HepG2 (cell line): ENCODE measurements around the gene ZNF174. TPM values are rescaled to one million over a fixed set of nuclear protein-coding genes. Genes with fewer than 3 reads are reported as not detected.

Experiments
- JUNB ChIP-seq: sonication (generic); formaldehyde crosslinking; IDR thresholded peaks from 2 replicates; pipeline ENCODE4 v1.8.0; 2022; ENCODE audit warnings: missing genetic modification reagents, mild to moderate bottlenecking, borderline replicate concordance
- MAFF ChIP-seq: IDR thresholded peaks from 2 replicates; pipeline ENCODE4 v1.6.1; 2011; ENCODE audit warnings: low read depth, low read length, improper control_type of control experiment
- NBN ChIP-seq: fragments of 450-650 bp; conservative IDR thresholded peaks from 2 replicates; pipeline ENCODE4 v1.6.1; 2017
- NRL ChIP-seq: sonication (generic); formaldehyde crosslinking; IDR thresholded peaks from 2 replicates; pipeline ENCODE4 v1.5.0; 2020; ENCODE audit warnings: missing genetic modification reagents, mild to moderate bottlenecking, moderate library complexity, borderline replicate concordance
- SAP130 ChIP-seq: IDR thresholded peaks from 2 replicates; pipeline ENCODE4 v1.6.1; 2016; ENCODE audit warnings: low read depth
- SP140L ChIP-seq: sonication (generic); formaldehyde crosslinking; IDR thresholded peaks from 2 replicates; pipeline ENCODE4 v1.4.0; 2020; ENCODE audit warnings: missing genetic modification reagents, borderline replicate concordance
- SPEN ChIP-seq: sonication (generic); formaldehyde crosslinking; IDR thresholded peaks from 2 replicates; pipeline ENCODE4 v1.5.1; 2020; ENCODE audit warnings: low read depth, mild to moderate bottlenecking, missing genetic modification reagents
- ZNF382 ChIP-seq: sonication (generic); formaldehyde crosslinking; IDR thresholded peaks from 2 replicates; pipeline ENCODE4 v1.5.0; 2020; ENCODE audit warnings: missing genetic modification reagents, mild to moderate bottlenecking, borderline replicate concordance
- ZNF383 ChIP-seq: sonication (generic); formaldehyde crosslinking; IDR thresholded peaks from 2 replicates; pipeline ENCODE4 v1.4.0; 2020; ENCODE audit warnings: missing genetic modification reagents, mild to moderate bottlenecking, borderline replicate concordance
- ZNF446 ChIP-seq: sonication (generic); formaldehyde crosslinking; IDR thresholded peaks from 2 replicates; pipeline ENCODE4 v1.5.0; 2020; ENCODE audit warnings: mild to moderate bottlenecking, missing genetic modification reagents
- ZNF460 ChIP-seq: sonication (generic); formaldehyde crosslinking; IDR thresholded peaks from 2 replicates; pipeline ENCODE4 v1.5.1; 2020; ENCODE audit warnings: missing genetic modification reagents, mild to moderate bottlenecking, borderline replicate concordance
- polyA plus RNA-seq, 8 experiments: library from polyadenylated mRNA; depleted of rRNA in 3 of 8; stranded (reverse) in 7 of 8; unstranded in 1 of 8; fragments of >200 nt; fragmentation: Illumina TruSeq in 4 of 8; extraction: Trizol in 4 of 8; gene quantifications; 2 replicates each; pipeline versions ENCODE4 v1.2.1 to v1.2.3, GENCODE V29; 2011 to 2016; ENCODE audit warnings: low read depth in 4 of 8, missing spikeins in 1 of 8, mixed read lengths in 1 of 8; ENCODE audit not compliant: insufficient read depth in 1 of 8
- total RNA-seq, 5 experiments: library from RNA; depleted of rRNA; stranded (reverse); fragments of >200 nt; fragmentation: Illumina TruSeq; extraction: Trizol; gene quantifications; 2 replicates each; pipeline ENCODE4 v1.2.3, GENCODE V29; 2016; ENCODE audit warnings: low read depth in 1 of 5
- TF ChIP-seq, protein P1 (sequence below): sonication (generic); formaldehyde crosslinking; IDR thresholded peaks from 2 replicates; pipeline ENCODE4 v1.5.0; 2020; ENCODE audit warnings: mild to moderate bottlenecking, missing genetic modification reagents, moderate library complexity
- TF ChIP-seq, protein P2 (sequence below): sonication (generic); formaldehyde crosslinking; IDR thresholded peaks from 2 replicates; pipeline ENCODE4 v1.4.0; 2020; ENCODE audit warnings: mild to moderate bottlenecking, low read depth, missing genetic modification reagents
- TF ChIP-seq, protein P3 (sequence below): sonication (generic); formaldehyde crosslinking; IDR thresholded peaks from 2 replicates; pipeline ENCODE4 v1.5.1; 2020; ENCODE audit warnings: missing genetic modification reagents, mild to moderate bottlenecking, borderline replicate concordance
- TF ChIP-seq, protein P4 (sequence below): sonication (generic); formaldehyde crosslinking; IDR thresholded peaks from 2 replicates; pipeline ENCODE4 v1.5.0; 2020; ENCODE audit warnings: mild to moderate bottlenecking, missing genetic modification reagents
- TF ChIP-seq, protein P5 (sequence below): IDR thresholded peaks from 2 replicates; pipeline ENCODE4 v1.6.1; 2012; ENCODE audit warnings: inconsistent platforms
- TF ChIP-seq, protein P6 (sequence below): sonication (generic); formaldehyde crosslinking; IDR thresholded peaks from 2 replicates; pipeline ENCODE4 v1.4.0; 2020; ENCODE audit warnings: low read depth, missing genetic modification reagents

ZNF174 gene
- total and polyA plus RNA-seq, 2 of the 13 experiments (the other 11 are each of a cell fraction or from before 2014, with no cell fraction given): 8.3 to 10.6 TPM

DNA sequence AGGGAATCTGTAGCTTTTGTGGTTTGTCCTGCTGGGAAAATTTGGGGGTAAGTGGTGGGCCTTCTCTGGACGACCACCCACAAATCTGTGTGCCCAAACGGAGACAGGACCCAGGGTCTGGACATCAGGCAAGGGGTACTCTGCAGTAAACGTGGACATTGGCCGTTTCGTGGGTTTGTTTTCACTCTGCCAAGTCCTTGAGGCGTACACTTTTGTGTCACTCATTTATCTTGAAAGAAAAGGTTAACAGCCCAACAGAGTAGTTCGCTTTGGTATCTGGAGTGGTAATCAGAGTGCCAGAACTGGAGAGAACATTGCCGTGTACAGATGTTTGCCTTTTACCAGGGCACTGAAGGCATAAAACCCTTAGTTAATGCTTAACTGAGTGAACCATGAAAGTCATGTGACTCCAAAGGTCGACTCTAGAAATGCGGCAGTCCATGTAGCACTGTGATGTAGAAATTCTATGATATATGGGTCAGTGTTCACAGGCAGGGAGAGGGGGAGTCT is 57.9 kb downstream of the ZNF174 start (continued):
- TF ChIP-seq, protein P1, sequence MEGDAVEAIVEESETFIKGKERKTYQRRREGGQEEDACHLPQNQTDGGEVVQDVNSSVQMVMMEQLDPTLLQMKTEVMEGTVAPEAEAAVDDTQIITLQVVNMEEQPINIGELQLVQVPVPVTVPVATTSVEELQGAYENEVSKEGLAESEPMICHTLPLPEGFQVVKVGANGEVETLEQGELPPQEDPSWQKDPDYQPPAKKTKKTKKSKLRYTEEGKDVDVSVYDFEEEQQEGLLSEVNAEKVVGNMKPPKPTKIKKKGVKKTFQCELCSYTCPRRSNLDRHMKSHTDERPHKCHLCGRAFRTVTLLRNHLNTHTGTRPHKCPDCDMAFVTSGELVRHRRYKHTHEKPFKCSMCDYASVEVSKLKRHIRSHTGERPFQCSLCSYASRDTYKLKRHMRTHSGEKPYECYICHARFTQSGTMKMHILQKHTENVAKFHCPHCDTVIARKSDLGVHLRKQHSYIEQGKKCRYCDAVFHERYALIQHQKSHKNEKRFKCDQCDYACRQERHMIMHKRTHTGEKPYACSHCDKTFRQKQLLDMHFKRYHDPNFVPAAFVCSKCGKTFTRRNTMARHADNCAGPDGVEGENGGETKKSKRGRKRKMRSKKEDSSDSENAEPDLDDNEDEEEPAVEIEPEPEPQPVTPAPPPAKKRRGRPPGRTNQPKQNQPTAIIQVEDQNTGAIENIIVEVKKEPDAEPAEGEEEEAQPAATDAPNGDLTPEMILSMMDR (CRISPR knock-in tag): no peak
- TF ChIP-seq, protein P2, sequence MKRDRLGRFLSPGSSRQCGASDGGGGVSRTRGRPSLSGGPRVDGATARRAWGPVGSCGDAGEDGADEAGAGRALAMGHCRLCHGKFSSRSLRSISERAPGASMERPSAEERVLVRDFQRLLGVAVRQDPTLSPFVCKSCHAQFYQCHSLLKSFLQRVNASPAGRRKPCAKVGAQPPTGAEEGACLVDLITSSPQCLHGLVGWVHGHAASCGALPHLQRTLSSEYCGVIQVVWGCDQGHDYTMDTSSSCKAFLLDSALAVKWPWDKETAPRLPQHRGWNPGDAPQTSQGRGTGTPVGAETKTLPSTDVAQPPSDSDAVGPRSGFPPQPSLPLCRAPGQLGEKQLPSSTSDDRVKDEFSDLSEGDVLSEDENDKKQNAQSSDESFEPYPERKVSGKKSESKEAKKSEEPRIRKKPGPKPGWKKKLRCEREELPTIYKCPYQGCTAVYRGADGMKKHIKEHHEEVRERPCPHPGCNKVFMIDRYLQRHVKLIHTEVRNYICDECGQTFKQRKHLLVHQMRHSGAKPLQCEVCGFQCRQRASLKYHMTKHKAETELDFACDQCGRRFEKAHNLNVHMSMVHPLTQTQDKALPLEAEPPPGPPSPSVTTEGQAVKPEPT (CRISPR knock-in tag): no peak
- TF ChIP-seq NRL (CRISPR knock-in tag): no peak
- TF ChIP-seq SPEN (CRISPR knock-in tag): no peak
- TF ChIP-seq ZNF460 (CRISPR knock-in tag): no peak
- no peak for TF ChIP-seq ZNF446 (CRISPR knock-in tag)
- TF ChIP-seq, protein P3, sequence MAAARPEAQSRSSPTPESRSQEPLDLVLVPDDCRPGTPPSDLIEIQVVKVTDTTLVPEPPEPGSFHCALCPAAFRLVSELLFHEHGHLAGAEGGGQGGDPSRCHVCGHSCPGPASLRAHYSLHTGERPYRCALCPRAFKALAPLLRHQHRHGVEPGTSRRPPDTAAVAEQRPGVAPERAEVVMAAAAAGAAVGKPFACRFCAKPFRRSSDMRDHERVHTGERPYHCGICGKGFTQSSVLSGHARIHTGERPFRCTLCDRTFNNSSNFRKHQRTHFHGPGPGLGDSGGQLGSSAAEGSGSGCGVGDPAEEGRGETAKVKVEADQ (CRISPR knock-in tag): no peak
- TF ChIP-seq SAP130: peak; percentile 94
- TF ChIP-seq JUNB: no peak
- TF ChIP-seq ZNF382 (CRISPR knock-in tag): no peak
- no peak for TF ChIP-seq MAFF
- TF ChIP-seq, protein P4, sequence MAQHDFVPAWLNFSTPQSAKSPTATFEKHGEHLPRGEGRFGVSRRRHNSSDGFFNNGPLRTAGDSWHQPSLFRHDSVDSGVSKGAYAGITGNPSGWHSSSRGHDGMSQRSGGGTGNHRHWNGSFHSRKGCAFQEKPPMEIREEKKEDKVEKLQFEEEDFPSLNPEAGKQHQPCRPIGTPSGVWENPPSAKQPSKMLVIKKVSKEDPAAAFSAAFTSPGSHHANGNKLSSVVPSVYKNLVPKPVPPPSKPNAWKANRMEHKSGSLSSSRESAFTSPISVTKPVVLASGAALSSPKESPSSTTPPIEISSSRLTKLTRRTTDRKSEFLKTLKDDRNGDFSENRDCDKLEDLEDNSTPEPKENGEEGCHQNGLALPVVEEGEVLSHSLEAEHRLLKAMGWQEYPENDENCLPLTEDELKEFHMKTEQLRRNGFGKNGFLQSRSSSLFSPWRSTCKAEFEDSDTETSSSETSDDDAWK: no peak
- no peak for TF ChIP-seq NBN
- TF ChIP-seq, protein P5, sequence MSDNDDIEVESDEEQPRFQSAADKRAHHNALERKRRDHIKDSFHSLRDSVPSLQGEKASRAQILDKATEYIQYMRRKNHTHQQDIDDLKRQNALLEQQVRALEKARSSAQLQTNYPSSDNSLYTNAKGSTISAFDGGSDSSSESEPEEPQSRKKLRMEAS: no peak; the same call in 1 of the 2 replicates
- no peak for TF ChIP-seq SP140L (CRISPR knock-in tag)
- no peak for TF ChIP-seq ZNF383 (CRISPR knock-in tag)
- TF ChIP-seq, protein P6, sequence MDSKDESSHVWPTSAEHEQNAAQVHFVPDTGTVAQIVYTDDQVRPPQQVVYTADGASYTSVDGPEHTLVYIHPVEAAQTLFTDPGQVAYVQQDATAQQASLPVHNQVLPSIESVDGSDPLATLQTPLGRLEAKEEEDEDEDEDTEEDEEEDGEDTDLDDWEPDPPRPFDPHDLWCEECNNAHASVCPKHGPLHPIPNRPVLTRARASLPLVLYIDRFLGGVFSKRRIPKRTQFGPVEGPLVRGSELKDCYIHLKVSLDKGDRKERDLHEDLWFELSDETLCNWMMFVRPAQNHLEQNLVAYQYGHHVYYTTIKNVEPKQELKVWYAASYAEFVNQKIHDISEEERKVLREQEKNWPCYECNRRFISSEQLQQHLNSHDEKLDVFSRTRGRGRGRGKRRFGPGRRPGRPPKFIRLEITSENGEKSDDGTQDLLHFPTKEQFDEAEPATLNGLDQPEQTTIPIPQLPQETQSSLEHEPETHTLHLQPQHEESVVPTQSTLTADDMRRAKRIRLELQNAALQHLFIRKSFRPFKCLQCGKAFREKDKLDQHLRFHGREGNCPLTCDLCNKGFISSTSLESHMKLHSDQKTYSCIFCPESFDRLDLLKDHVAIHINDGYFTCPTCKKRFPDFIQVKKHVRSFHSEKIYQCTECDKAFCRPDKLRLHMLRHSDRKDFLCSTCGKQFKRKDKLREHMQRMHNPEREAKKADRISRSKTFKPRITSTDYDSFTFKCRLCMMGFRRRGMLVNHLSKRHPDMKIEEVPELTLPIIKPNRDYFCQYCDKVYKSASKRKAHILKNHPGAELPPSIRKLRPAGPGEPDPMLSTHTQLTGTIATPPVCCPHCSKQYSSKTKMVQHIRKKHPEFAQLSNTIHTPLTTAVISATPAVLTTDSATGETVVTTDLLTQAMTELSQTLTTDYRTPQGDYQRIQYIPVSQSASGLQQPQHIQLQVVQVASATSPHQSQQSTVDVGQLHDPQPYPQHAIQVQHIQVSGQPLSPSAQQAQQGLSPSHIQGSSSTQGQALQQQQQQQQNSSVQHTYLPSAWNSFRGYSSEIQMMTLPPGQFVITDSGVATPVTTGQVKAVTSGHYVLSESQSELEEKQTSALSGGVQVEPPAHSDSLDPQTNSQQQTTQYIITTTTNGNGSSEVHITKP (CRISPR knock-in tag): no peak
